ENCODE data around the gene FAM25G. TPM values are rescaled to one million over a fixed set of nuclear protein-coding genes. Genes with fewer than 3 reads are reported as not detected.
"Not testable (repeated sequence)": the region's sequence is repeated elsewhere in the genome, so short reads cannot be mapped to it uniquely, and the experiment has no call there.

Gene FAM25G
- total RNA-seq, 1 donor from 2014 or later = not detected

DNA sequence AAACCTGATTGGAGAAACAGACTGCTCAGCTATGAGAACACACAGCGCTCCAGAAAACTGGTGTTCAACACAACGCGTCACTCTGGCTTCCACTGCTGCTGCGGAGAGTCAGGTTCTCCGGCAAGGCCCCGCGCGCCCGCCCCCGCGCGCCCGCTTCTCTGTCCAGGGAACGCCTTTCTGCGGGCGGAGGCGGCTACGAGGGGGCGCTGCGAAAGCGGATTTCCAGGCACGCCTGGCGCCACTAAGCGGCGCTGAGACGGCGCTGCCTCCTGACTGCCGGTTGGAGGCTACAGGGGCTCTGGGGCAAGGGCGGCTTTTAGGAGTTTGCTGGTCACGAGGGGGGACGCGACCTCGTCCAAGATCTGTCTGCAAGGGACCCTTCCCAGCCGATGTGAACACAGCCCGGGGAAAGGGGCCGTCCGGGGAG is 30.2 kb downstream of the FAM25G start:
- DNase-seq (ENCODE audit: low spot score); H3K4me3 Mint-ChIP-seq (ENCODE audit: unreplicated experiment); H3K27me3 Mint-ChIP-seq (ENCODE audit: unreplicated experiment); H3K9me3 Mint-ChIP-seq (ENCODE audit: unreplicated experiment); H3K36me3 Mint-ChIP-seq (ENCODE audit: low read depth, unreplicated experiment); H3K27ac Mint-ChIP-seq (ENCODE audit: unreplicated experiment); H3K4me1 Mint-ChIP-seq (ENCODE audit: unreplicated experiment): not testable (repeated sequence)

DNA sequence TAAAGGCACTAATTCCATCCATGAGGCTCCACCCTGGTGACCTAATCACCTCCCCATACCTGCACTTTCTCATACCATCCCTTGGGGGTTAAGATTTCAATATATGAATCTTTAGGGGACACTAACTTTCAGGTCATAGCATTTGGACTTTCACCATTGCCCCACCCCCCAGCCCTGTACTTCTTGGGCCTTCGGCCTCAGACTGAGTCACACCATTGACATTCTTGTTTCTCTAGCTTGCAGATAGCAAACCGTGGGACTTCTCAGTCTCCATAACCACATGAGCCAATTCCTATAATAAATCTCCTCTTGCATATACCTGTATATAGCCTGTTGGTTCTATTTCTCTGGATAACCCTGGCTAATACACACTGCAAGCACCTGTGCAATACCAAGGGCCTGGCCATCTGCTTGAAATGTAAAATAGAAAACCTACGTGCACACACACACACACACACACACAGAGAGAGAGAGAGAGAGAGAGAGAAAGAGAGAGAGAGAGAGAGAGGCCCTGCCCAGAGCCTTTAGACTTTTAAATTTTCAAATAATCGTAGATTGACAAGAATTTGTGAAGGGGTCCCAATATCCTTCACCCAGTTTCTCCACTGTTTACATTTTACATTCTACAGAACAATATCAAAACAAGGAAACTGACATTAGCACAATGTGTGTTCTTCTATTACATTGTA is 32.9 kb downstream of the FAM25G start:
- Mint-ChIP-seq H3K36me3 (ENCODE audit: low read depth, unreplicated experiment) (peaks cover 5% of the 10 kb centered on the region), H3K4me1 (ENCODE audit: unreplicated experiment) (no peaks in the 10 kb centered on the region), H3K9me3 (ENCODE audit: unreplicated experiment) (no peaks in the 10 kb centered on the region), H3K27me3 (ENCODE audit: unreplicated experiment) (peaks cover 6% of the 10 kb centered on the region), H3K27ac (ENCODE audit: unreplicated experiment) (no peak overlapping the region), H3K4me3 (ENCODE audit: unreplicated experiment) (no peak overlapping the region)
- DNase-seq (ENCODE audit: low spot score) = no peak
- TF ChIP-seq, protein P1, sequence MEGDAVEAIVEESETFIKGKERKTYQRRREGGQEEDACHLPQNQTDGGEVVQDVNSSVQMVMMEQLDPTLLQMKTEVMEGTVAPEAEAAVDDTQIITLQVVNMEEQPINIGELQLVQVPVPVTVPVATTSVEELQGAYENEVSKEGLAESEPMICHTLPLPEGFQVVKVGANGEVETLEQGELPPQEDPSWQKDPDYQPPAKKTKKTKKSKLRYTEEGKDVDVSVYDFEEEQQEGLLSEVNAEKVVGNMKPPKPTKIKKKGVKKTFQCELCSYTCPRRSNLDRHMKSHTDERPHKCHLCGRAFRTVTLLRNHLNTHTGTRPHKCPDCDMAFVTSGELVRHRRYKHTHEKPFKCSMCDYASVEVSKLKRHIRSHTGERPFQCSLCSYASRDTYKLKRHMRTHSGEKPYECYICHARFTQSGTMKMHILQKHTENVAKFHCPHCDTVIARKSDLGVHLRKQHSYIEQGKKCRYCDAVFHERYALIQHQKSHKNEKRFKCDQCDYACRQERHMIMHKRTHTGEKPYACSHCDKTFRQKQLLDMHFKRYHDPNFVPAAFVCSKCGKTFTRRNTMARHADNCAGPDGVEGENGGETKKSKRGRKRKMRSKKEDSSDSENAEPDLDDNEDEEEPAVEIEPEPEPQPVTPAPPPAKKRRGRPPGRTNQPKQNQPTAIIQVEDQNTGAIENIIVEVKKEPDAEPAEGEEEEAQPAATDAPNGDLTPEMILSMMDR (IDR thresholded peaks at IDR 0.05; ENCODE audit: unreplicated experiment) = no peak

DNA sequence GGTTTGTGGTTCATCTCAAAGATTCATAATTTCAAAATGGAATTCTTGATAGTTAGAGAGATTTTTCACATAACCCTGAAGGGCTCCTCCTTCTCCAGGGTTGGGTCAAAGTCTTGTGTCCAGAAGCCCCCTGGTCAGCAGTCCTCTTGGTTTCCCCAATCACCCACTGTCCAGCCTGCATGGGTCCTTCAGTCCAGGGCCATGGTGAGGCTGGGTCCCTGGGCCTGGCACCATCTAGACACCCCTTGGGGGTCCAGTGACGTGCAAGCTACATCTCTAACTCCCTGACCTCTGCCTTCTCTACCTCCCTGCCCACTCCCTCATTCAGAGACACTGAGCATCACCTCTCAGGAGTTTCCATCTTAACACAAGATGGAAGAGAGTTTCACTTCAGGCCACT is 33.7 kb downstream of the FAM25G start:
- peaks cover 5% of the 10 kb centered on the region for H3K36me3 Mint-ChIP-seq (ENCODE audit: low read depth, unreplicated experiment)

DNA sequence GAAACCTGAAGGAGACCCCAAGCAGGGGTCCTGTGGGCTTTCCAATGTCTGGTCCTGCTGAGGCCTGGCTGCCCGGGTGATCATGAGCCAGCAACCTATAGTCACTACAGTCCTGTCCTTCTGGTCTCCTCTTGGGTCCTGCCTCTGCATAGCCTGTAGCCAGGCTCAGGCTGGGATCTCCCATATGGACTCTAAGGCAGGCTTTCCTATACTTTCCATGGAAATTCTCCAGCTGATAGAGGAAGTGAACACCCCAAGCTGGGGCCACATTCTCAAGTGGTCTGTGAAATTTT is 34.0 kb downstream of the FAM25G start:
- no peaks in the 10 kb centered on the region for H3K4me1 Mint-ChIP-seq (ENCODE audit: unreplicated experiment)
- no peak overlapping the region for H3K27ac Mint-ChIP-seq (ENCODE audit: unreplicated experiment)
- no peak overlapping the region for H3K4me3 Mint-ChIP-seq (ENCODE audit: unreplicated experiment)
- no peak for DNase-seq (ENCODE audit: low spot score)
- TF ChIP-seq, protein P1 (IDR thresholded peaks at IDR 0.05; ENCODE audit: unreplicated experiment) = no peak
- H3K27me3 Mint-ChIP-seq (ENCODE audit: unreplicated experiment) = peaks cover 11% of the 10 kb centered on the region
- H3K9me3 Mint-ChIP-seq (ENCODE audit: unreplicated experiment) = no peaks in the 10 kb centered on the region
- peaks cover 5% of the 10 kb centered on the region for H3K36me3 Mint-ChIP-seq (ENCODE audit: low read depth, unreplicated experiment)

More for the DNA sequence above, 33.7 kb downstream of the FAM25G start:
- no peak overlapping the region for H3K4me3 Mint-ChIP-seq (ENCODE audit: unreplicated experiment)
- H3K9me3 Mint-ChIP-seq (ENCODE audit: unreplicated experiment) = no peaks in the 10 kb centered on the region
- H3K27ac Mint-ChIP-seq (ENCODE audit: unreplicated experiment) = no peak overlapping the region
- DNase-seq (ENCODE audit: low spot score) = no peak
- H3K27me3 Mint-ChIP-seq (ENCODE audit: unreplicated experiment) = peaks cover 11% of the 10 kb centered on the region
- TF ChIP-seq, protein P1 (IDR thresholded peaks at IDR 0.05; ENCODE audit: unreplicated experiment) = no peak
- H3K4me1 Mint-ChIP-seq (ENCODE audit: unreplicated experiment) = no peaks in the 10 kb centered on the region

DNA sequence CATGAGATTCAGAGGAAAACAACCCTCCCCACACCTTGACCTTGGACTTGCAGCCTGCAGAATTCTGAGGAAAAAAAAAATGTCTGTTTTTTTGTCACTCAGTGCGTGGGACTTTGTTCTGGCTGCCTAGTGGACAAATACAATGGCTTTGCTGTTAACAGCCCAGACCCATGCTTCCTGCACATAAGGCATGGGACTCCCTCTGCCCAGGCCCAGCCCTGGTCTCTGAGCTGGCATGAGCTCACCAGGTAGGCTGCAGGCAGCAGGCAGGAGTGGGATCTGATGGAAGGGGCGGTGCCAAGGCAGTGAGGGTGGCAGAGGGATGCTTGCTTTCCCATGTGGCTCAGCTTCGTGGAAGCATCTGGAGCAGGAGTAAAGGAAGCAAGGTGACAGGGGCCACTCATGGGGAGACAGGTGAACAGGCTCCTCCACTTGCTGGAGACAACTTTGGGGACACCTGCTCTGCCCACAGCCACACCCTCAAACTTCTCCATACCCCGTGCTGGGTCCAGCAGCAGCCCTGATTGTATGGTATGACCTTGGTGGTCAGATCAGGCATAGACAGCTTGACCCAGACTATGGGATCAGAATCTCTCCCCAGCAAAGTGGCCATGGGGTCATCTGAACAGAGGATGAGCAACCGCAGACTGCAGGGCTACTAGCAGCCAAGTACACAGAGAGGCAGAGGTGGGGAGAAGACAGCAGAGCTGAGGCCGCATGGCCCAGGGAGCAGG is 34.5 kb downstream of the FAM25G start:
- H3K4me3 Mint-ChIP-seq (ENCODE audit: unreplicated experiment) = no peak overlapping the region
- no peaks in the 10 kb centered on the region for H3K4me1 Mint-ChIP-seq (ENCODE audit: unreplicated experiment)
- DNase-seq (ENCODE audit: low spot score) = no peak
- peaks cover 5% of the 10 kb centered on the region for H3K36me3 Mint-ChIP-seq (ENCODE audit: low read depth, unreplicated experiment)
- peaks cover 11% of the 10 kb centered on the region for H3K27me3 Mint-ChIP-seq (ENCODE audit: unreplicated experiment)
- H3K9me3 Mint-ChIP-seq (ENCODE audit: unreplicated experiment) = no peaks in the 10 kb centered on the region
- TF ChIP-seq, protein P1 (IDR thresholded peaks at IDR 0.05; ENCODE audit: unreplicated experiment) = no peak
- H3K27ac Mint-ChIP-seq (ENCODE audit: unreplicated experiment) = no peak overlapping the region

All from endothelial cell (in vitro differentiated cells).